HG02623 (cell line): ENCODE data around the gene RPL18.
"Not testable (repeated sequence)": the region's sequence is repeated elsewhere in the genome, so short reads cannot be mapped to it uniquely, and the experiment has no call there.

Experiments
- ATAC-seq: cut with Tn5 transposase; IDR thresholded peaks from one replicate; pipeline ENCODE4 v1.9.1; 2021; ENCODE audit warnings: moderate library complexity; ENCODE audit not compliant: unreplicated experiment

RPL18 gene

GRCh38 chr19:48588670-48589401, 30.1 kb downstream of the RPL18 start:
- ATAC-seq, result no peak

DNA sequence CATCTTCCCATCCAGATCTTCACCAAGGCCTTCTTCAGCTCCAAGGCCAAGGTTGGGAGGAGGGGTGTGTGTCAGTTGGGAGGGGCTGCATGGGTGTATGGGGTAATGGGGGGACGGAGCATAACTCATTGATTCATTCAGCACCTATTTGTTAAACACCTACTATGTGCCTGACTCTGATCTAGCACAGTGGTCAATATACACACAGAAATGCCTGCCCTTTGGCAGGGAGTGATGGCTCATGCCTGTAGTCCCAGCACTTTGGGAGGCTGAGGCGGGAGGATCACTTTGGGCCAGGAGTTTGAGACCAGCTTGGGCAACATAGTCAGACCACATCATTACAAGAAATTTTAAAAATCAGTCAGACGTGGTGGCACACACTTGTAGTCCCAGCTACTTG, 31.6 kb downstream of the RPL18 start:
- ATAC-seq, result no peak

DNA sequence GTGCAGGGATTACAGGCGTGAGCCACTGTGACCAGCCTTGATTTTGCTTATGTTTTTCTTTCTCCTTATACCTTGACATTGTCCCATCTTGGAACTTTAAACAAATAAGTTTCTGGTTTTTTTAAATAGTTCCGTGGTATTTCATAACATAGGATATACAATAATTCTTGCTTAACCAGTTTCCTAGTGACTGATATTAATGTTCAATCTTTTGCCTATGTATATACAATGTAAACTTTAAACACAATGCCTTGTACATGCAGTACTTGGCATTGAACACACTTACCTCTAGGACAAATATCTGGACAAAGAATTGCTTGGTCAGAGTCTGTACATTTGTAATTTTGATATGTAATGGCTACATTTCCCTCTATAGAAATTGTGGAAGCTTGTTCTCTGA, 36.8 kb downstream of the RPL18 start:
- no peak for ATAC-seq

DNA sequence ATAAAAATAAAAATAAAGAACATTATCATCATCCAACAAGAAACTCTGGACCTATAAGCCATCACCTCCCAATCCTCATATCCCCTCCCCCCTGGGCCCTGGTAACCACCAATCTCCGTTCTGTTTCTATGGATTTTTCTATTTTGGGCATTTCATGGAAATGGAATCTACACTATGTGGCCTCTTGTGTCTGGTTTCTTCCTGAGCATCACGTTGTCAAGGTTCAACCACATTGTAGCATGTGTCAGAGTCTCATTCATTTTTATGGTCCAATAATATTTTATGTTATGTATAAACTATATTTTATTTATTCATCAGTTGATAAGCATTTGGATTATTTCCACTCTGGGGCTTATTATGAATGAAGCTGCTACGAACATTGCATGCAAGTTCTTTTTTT, 40.1 kb downstream of the RPL18 start:
- ATAC-seq, result no peak

GRCh38 chr19:48577908-48578307, 41.1 kb downstream of the RPL18 start:
- ATAC-seq, result not testable (repeated sequence)

DNA sequence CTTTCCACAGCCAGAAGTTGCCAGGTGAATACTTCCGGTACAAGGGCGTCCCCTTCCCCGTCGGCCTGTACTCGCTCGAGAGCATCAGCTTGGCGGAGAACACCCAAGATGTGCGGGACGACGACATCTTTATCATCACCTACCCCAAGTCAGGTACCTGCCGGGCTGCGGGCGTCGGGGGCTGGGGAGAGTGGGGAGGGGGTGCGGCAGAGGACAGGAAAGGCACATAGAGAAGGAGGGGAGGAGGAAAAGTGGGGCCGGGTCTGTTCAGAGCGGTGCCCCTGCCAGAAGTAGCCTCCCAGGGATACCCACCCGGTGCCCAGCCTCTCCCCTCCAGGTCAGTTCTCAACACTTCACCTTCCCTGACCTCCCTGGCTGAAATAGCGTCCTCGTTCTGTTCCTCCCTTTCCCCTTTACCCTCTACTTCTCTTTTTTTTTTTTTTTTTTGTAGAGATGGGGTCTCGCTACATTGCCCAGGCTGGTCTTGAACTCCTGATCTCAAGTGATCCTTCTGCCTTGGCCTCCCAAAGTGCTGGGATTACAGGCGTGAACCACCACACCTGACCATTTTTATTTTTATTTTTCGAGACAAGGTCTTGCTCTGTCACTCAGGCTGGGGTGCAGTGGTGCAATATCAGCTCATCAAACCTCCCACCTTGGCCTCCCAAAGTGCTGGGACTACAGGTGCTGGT, 42.9 kb downstream of the RPL18 start:
- ATAC-seq, result no peak

- ATAC-seq, result no peak
These were observed 45.8 kb downstream of the RPL18 start for GRCh38 chr19:48573163-48573505.

DNA sequence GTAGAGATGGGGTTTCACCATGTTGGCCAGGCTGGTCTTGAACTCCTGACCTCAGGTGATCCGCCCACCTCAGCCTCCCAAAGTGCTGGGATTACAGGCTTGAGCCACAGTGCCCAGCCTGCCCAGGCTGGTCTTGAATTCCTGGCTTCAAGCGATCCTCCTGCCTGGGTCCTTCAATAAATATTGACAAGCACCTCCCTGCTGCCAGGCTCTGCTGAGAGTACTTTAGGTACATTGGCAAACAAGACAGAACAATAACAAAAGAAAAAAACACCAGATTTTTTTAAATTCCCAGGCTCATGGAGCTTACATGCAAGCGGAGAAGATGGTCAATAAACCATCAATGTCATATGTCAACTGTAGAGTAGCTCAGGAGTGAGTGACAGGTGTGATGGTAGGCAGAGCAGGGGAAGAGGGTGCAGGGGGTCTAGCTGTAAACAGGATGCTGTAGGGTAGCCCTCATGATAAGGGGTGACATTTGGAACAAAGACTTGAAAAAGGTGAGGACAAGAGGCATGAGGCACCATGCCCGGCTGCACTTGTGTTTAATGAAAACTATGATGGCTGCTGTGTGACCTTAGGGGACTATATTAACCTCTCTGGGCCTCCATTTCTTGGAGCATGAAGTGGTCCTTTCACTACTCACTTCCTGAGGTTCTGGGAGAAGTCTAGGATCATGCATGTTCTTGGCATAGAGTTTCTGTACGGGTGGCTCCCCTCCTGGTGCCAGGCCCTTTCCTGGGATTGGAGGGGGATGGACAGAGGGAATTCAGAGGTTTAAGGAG, 47.4 kb downstream of the RPL18 start:
- ATAC-seq, result no peak

GRCh38 chr19:48569814-48570213, 49.2 kb downstream of the RPL18 start:
- ATAC-seq, result no peak

DNA sequence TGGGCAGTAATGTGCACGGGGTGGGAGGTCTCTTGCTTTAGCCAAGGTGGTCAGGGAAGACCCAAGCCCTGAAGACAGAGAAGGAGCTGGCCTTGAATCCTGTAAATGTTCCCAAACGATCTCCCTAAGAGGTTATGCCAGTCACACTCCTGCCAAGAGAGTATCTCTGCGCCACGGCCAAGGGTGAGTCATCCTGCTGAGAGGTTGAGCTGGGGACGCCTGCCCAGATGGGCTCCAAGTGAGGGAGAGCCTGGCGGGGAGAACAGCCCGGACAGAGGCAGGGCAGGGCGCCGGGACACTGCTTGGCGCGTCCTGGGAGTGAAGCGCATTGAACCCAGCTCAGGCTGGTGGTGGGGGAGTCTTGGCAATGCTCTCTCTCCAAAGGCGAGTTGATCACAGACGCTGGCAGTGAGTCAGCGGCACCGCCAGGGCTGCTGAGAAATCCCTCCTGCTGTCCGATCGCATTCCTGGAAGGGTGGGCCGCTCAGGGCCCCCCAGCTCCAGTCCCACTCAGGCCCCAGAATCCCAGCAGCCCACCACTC, 50.6 kb downstream of the RPL18 start:
- ATAC-seq, result no peak
